Neural cell (in vitro differentiated cells): ENCODE results near the gene ERAL1. TPM values are rescaled to one million over a fixed set of nuclear protein-coding genes. Genes with fewer than 3 reads are reported as not detected.
"Not testable (repeated sequence)": the region's sequence is repeated elsewhere in the genome, so short reads cannot be mapped to it uniquely, and the experiment has no call there.

ENCODE experiments used
- H2AFZ ChIP-seq: fragments of 200-600, 300-800 bp; sonication (generic), shearing (Covaris generic); 2 replicates; pipeline ENCODE4 v1.6.0; 2014; ENCODE audit warnings: low read depth, mild to moderate bottlenecking, antibody characterized with exemption, low read length, moderate library complexity
- H3F3A ChIP-seq: fragments of 200-600 bp; shearing (Covaris generic); 2 replicates; pipeline ENCODE4 v1.6.1; 2016; ENCODE audit warnings: mild to moderate bottlenecking, moderate library complexity, mixed read lengths, antibody characterized with exemption, low read length; ENCODE audit not compliant: insufficient read depth, poor library complexity, severe bottlenecking
- H3K27ac ChIP-seq: fragments of 200-600, 300-800 bp; sonication (generic), shearing (Covaris generic); 2 replicates; pipeline ENCODE4 v1.5.1; 2014; ENCODE audit warnings: mild to moderate bottlenecking, low read length, moderate library complexity
- H3K27me3 ChIP-seq: fragments of 300-800, 200-600 bp; sonication (generic), shearing (Covaris generic); 2 replicates; pipeline ENCODE4 v1.6.0; 2014; ENCODE audit warnings: mild to moderate bottlenecking, low read depth, low read length, moderate library complexity; ENCODE audit not compliant: insufficient read depth
- H3K36me3 ChIP-seq: fragments of 300-800, 200-600 bp; sonication (generic), shearing (Covaris generic); 2 replicates; pipeline ENCODE4 v1.5.1; 2014; ENCODE audit warnings: mild to moderate bottlenecking, antibody characterized with exemption, low read length, moderate library complexity; ENCODE audit not compliant: insufficient read depth
- H3K4me2 ChIP-seq: fragments of 300-800, 200-600 bp; sonication (generic), shearing (Covaris generic); 2 replicates; pipeline ENCODE4 v1.6.0; 2014; ENCODE audit warnings: mild to moderate bottlenecking, low read length
- H3K4me3 ChIP-seq: fragments of 300-800, 200-600 bp; sonication (generic), shearing (Covaris generic); 2 replicates; pipeline ENCODE4 v1.5.1; 2014; ENCODE audit warnings: mild to moderate bottlenecking, low read length, moderate library complexity
- H3K79me2 ChIP-seq: fragments of 200-600 bp; shearing (Covaris generic); replicated peaks from 2 replicates; pipeline ENCODE4 v1.6.0; 2014; ENCODE audit warnings: mild to moderate bottlenecking, low read length, moderate library complexity; ENCODE audit not compliant: insufficient read depth
- H3K9ac ChIP-seq: fragments of 300-800, 200-600 bp; sonication (generic), shearing (Covaris generic); 2 replicates; pipeline ENCODE4 v1.6.1; 2016; ENCODE audit warnings: mild to moderate bottlenecking, low read length, mixed read lengths
- H3K9me2 ChIP-seq: fragments of 200-600 bp; shearing (Covaris generic); 2 replicates; pipeline ENCODE4 v1.6.1; 2016; ENCODE audit warnings: mild to moderate bottlenecking, low read length, mixed read lengths; ENCODE audit not compliant: insufficient read depth
- H3K9me3 ChIP-seq: fragments of 200-600, 300-800 bp; sonication (generic), shearing (Covaris generic); 2 replicates; pipeline ENCODE4 v1.6.1; 2016; ENCODE audit warnings: mild to moderate bottlenecking, mixed run types, low read length, moderate library complexity, mixed read lengths
- H4K20me1 ChIP-seq: fragments of 200-600 bp; shearing (Covaris generic); 2 replicates; pipeline ENCODE4 v1.6.1; 2016; ENCODE audit warnings: mild to moderate bottlenecking, mixed run types; ENCODE audit not compliant: insufficient read depth
- CTCF ChIP-seq: fragments of 450-650 bp; IDR thresholded peaks from 2 replicates; pipeline ENCODE4 v1.5.1; 2014; ENCODE audit warnings: antibody characterized with exemption, mild to moderate bottlenecking, moderate library complexity; ENCODE audit not compliant: poor library complexity, severe bottlenecking
- EP300 ChIP-seq: fragments of 450-650 bp; conservative IDR thresholded peaks from 2 replicates; pipeline ENCODE4 v1.6.1; 2014; ENCODE audit warnings: antibody characterized with exemption, mild to moderate bottlenecking, moderate library complexity; ENCODE audit not compliant: poor library complexity, severe bottlenecking
- EZH2 ChIP-seq: fragments of 200-600, 300-800 bp; shearing (Covaris generic), sonication (generic); IDR thresholded peaks from 2 replicates; pipeline ENCODE4 v1.6.1; 2014; ENCODE audit warnings: antibody characterized with exemption, low read length, borderline replicate concordance, mild to moderate bottlenecking; ENCODE audit not compliant: insufficient read depth, poor library complexity, severe bottlenecking
- MXI1 ChIP-seq: fragments of 450-650 bp; conservative IDR thresholded peaks from 2 replicates; pipeline ENCODE4 v1.6.1; 2014; ENCODE audit warnings: antibody characterized with exemption, mild to moderate bottlenecking; ENCODE audit not compliant: poor library complexity, severe bottlenecking
- POLR2AphosphoS5 ChIP-seq: IDR thresholded peaks from 2 replicates; pipeline ENCODE4 v1.6.1; 2012
- RAD21 ChIP-seq: fragments of 450-650 bp; conservative IDR thresholded peaks from 2 replicates; pipeline ENCODE4 v1.6.1; 2014; ENCODE audit warnings: antibody characterized with exemption, mild to moderate bottlenecking, moderate library complexity
- REST ChIP-seq: IDR thresholded peaks from 2 replicates; pipeline ENCODE4 v1.6.1; 2012; ENCODE audit warnings: borderline replicate concordance
- SMC3 ChIP-seq: fragments of 450-650 bp; conservative IDR thresholded peaks from 2 replicates; pipeline ENCODE4 v1.6.1; 2014; ENCODE audit warnings: antibody characterized with exemption, mild to moderate bottlenecking, moderate library complexity; ENCODE audit not compliant: poor library complexity
- TAF1 ChIP-seq: IDR thresholded peaks from 2 replicates; pipeline ENCODE4 v1.6.1; 2012; ENCODE audit warnings: low read depth
- polyA plus RNA-seq: library from polyadenylated mRNA; depleted of rRNA; stranded (reverse); fragments of >200 nt; gene quantifications from 2 replicates; pipeline ENCODE4 v1.2.3, GENCODE V29; 2014

ERAL1 gene
- polyA plus RNA-seq, 1 donor from 2014 or later: 31.8 TPM

GRCh38 chr17:28902819-28903545 is 48.2 kb downstream of the ERAL1 start, which contains the start of gene DHRS13:
Gene DHRS13 (minus strand): TSS chr17:28903079. CDS start chr17:28902944, 135 bp downstream.
- Histone ChIP-seq H3K79me2 (peaks cover 8% of the 10 kb centered on the region), H3K9me3 (no peaks in the 10 kb centered on the region), H3K9me2 (no peaks in the 10 kb centered on the region), H4K20me1 (no peaks in the 10 kb centered on the region), H3K27me3 (no peaks in the 10 kb centered on the region), H3K9ac (peak within 1 kb of the TSS; percentile 90), H3K4me2 (peak within 1 kb of the TSS; percentile 90), H3K36me3 (no peaks in the 10 kb centered on the region), H3K27ac (peak within 1 kb of the TSS; percentile 84), H3K4me3 (peak within 1 kb of the TSS; percentile 88), H2AFZ (peak within 1 kb of the TSS; percentile 73), H3F3A (peaks cover 2% of the 10 kb centered on the region)
- TF ChIP-seq RAD21: peak; percentile 74
- peak; percentile 100 for TF ChIP-seq CTCF
- peak; percentile 48 for TF ChIP-seq TAF1
- no peak for TF ChIP-seq REST
- TF ChIP-seq EZH2: no peak
- TF ChIP-seq POLR2AphosphoS5: peak; percentile 71
- TF ChIP-seq EP300: peak; percentile 64
- peak; percentile 93 for TF ChIP-seq MXI1
- peak; percentile 85 for TF ChIP-seq SMC3

GRCh38 chr17:28903546-28903841 is 48.7 kb downstream of the ERAL1 start:
- H3K79me2 ChIP-seq, H3K4me2 ChIP-seq, H3K36me3 ChIP-seq, H3F3A ChIP-seq, H3K9me2 ChIP-seq, H3K27me3 ChIP-seq, H3K9me3 ChIP-seq, H2AFZ ChIP-seq, H4K20me1 ChIP-seq: not testable (repeated sequence)
- Histone ChIP-seq H3K27ac (peak overlapping the region; percentile 38), H3K4me3 (peak overlapping the region; percentile 52), H3K9ac (peak overlapping the region; percentile 30)
